Activated T-helper 17 cell treated with anti-CD3 and anti-CD28 coated beads, Interleukin-2, amount 50 U/mL, for 72 hours (primary cell): ENCODE measurements around the gene ADNP2. TPM values are rescaled to one million over a fixed set of nuclear protein-coding genes. Genes with fewer than 3 reads are reported as not detected.

Experiments used
- ATAC-seq: fragments of 150-1000 bp; cut with Tn5 transposase; replicated peaks from 2 replicates; pipeline ENCODE4 v1.10.0; 2021; ENCODE audit warnings: mild to moderate bottlenecking, moderate library complexity
- H3K27ac Mint-ChIP-seq: one replicate; pipeline ENCODE4 v1.8.0; 2022; ENCODE audit warnings: mixed read lengths
- H3K27me3 Mint-ChIP-seq: one replicate; pipeline ENCODE4 v1.8.0; 2022; ENCODE audit warnings: mixed read lengths
- H3K36me3 Mint-ChIP-seq: one replicate; pipeline ENCODE4 v1.8.0; 2022; ENCODE audit warnings: low read depth, mild to moderate bottlenecking, mixed read lengths
- H3K4me1 Mint-ChIP-seq: one replicate; pipeline ENCODE4 v1.8.0; 2022; ENCODE audit warnings: mixed read lengths
- H3K4me3 Mint-ChIP-seq: one replicate; pipeline ENCODE4 v1.8.0; 2022; ENCODE audit warnings: mild to moderate bottlenecking, mixed read lengths
- H3K9me3 Mint-ChIP-seq: one replicate; pipeline ENCODE4 v1.8.0; 2022; ENCODE audit warnings: mixed read lengths
- total RNA-seq, 2 donors: library from RNA; stranded (reverse); gene quantifications; one replicate each; pipeline ENCODE4 v1.2.3, GENCODE V29; 2022

The ADNP2 gene
- total RNA-seq, 2 donors from 2014 or later: 31.8 to 34.9 TPM

DNA sequence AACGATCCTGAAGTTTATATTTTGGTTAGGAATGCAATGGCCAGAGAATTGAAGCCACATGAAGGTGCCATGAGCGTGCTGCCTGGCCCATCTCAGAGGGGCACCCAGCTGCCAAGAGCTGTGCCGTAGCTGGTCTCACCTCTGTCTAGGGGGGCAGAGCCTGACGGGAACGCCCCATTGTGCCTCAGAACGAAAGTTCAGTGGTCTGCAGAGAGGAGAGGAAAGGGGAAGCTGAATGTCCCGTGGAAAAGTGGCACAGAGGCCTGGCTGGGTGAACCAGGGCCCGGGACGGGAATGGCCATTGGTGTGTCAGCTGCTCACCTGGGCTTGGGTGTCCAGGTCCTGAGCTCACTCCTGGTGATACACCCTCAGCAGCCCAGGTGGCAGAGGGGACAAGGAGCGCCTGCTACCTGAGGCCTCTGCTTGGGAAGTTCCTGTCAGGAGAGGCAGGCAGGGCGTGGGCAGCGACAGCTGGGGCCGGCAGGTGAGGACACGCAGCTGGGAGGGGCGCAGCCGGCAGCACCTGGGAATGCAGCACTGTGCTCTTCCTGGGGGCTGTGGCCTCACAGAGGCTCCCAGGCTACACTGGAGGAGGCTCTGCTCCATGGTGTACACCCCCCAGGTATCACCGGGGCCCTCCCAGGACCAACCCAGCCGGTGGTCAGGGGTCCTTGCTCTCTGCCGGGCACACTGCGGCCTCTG is 70.9 kb downstream of the ADNP2 start:
- H3K4me1 Mint-ChIP-seq: peaks cover 6% of the 10 kb centered on the region
- H3K9me3 Mint-ChIP-seq: no peaks in the 10 kb centered on the region
- H3K27ac Mint-ChIP-seq: no peak overlapping the region
- no peaks in the 10 kb centered on the region for H3K36me3 Mint-ChIP-seq
- H3K27me3 Mint-ChIP-seq: peaks cover 8% of the 10 kb centered on the region
- ATAC-seq: no peak
- H3K4me3 Mint-ChIP-seq: no peak overlapping the region

DNA sequence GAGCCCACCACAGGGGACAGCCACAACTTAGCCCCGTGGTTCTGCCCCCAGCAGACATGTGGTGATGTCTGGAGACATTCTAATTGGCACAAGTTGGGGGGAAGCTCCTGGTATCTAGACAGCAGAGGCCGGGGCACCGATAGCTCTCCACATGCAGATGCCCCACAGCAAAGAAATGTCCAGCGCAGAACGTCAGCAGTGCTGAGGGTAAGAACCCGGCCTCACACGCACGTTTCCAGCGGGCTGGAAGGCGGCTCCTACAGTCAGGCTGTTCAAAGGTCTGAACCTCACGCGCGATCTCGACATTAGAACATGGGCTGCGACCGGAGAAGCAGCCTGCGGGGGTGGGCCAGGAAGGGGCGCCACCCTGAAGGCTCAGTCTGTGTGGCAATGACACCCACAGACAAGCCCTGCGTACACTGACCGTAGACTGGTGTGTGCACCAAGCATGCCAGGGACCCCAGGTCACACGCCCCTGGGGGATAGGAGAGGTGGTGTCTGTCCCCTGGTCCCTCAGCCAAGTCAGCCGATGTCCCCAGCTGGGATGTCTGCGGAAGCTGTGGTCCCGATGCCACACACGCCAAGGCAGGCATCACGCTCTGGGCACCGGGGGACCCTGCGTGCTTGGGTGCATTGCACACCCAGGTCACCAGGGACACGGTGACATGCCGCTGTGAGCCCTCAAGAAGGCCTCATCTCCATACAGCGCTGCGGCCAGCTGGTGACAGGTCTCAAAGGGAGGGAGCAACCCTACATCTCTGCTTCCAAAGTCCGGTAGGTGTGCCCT is 71.9 kb downstream of the ADNP2 start:
- no peak overlapping the region for H3K4me3 Mint-ChIP-seq
- no peak for ATAC-seq
- no peak overlapping the region for H3K27ac Mint-ChIP-seq
- H3K27me3 Mint-ChIP-seq: peaks cover 11% of the 10 kb centered on the region
- H3K36me3 Mint-ChIP-seq: no peaks in the 10 kb centered on the region
- no peaks in the 10 kb centered on the region for H3K4me1 Mint-ChIP-seq
- no peaks in the 10 kb centered on the region for H3K9me3 Mint-ChIP-seq

DNA sequence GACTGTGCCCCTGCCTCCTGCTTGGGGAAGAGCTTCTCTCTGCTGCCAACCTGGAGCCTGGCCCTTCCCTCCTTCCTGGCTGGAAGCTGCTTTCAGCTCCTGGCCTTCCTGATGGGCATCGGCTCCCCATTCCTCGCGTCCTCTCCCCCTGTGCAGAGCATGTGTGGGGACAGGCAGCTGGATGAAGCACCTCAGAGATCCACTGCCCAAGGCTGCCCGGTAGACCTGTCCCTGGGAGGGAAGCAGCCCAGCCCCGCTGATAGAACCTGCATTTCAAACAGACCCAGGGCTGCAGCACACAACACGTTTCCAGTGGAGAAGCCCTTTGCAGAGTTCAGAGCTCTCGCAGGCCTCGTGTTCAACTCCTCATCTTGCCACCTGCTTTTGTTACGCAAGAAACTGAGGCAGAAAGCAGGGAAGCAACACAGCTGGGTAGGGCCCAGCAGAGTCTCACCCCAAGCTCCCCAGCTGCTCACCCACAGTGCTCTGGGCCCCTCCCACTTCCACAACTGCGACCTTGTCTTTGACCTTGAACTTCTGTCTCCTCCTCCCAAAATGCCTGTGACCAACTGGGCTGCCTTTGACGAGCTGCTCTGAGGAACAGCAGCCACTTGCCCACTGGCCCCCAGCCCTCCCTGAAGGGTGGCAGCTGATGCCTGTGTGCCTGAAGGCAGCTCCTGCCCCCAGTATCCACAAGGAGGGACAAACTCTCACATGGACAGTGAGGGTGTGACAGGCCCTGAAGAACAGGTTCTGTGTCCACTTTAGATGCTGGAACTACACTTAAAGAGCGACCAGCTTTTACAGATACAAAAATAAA is 72.8 kb downstream of the ADNP2 start:
- no peak for ATAC-seq
- H3K27ac Mint-ChIP-seq: no peak overlapping the region
- no peak overlapping the region for H3K4me3 Mint-ChIP-seq
- H3K27me3 Mint-ChIP-seq: peaks cover 14% of the 10 kb centered on the region
- no peaks in the 10 kb centered on the region for H3K9me3 Mint-ChIP-seq
- H3K4me1 Mint-ChIP-seq: no peaks in the 10 kb centered on the region
- no peaks in the 10 kb centered on the region for H3K36me3 Mint-ChIP-seq

DNA sequence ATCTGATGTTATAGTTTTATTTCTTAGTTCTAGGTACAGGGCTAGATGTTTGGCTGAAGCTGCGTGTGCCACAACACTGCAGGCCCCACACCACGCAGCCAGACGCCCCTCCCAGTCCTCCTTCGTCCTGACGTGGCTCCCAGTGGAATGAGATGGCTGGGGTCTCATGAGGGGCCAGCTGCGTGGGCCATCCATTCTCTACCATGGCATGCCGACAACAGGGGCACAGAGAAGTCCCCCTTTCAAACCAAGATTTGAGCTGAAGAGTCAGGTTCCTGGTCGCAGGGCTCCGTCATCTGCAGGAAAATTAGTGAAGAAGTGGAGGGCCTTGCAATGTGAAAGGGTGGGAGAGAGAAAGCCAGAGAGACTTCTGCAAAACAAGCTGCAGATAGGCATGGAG is 73.8 kb downstream of the ADNP2 start:
- no peak for ATAC-seq
- no peak overlapping the region for H3K27ac Mint-ChIP-seq
- no peak overlapping the region for H3K4me3 Mint-ChIP-seq
- no peaks in the 10 kb centered on the region for H3K4me1 Mint-ChIP-seq
- no peaks in the 10 kb centered on the region for H3K36me3 Mint-ChIP-seq
- H3K9me3 Mint-ChIP-seq: no peaks in the 10 kb centered on the region
- peaks cover 8% of the 10 kb centered on the region for H3K27me3 Mint-ChIP-seq

DNA sequence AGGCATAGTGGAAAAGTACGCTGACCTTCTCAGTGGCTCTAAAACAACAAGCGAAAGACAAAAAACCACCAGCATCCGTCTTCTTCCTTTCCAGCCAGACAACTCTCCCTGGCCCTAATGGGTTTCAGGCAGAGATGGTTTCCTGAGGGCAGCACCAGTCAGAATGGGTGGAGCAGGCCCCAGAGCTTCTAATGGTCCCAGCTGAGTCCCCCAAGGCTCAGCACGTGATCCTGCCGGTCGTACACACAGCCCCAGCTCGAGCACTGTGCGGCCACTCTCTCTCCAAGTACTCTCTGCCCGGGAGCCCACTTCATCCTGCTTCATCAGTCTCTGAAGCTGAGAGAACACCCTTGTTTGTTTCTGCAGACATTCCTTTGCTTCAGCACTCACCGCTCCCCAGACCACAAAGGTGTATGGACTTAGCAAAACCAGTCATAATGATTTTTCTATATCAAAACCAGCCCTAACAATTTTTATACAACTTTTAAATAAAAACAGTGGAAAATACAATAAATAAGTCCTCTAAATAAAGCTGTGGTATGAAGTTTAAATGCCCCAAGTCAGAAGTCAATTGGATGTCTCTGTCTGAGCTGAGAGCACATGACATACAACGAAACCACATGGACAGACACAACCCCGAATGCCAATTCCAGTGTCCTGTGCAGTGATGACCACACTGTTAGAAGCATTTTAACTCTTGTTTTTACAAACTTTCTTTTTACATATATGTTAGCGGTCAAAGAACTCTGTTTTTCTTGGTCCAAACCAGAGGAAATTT is 74.4 kb downstream of the ADNP2 start:
- Mint-ChIP-seq H3K9me3 (no peaks in the 10 kb centered on the region), H3K27me3 (peaks cover 11% of the 10 kb centered on the region), H3K36me3 (no peaks in the 10 kb centered on the region), H3K4me3 (no peak overlapping the region), H3K27ac (no peak overlapping the region), H3K4me1 (no peaks in the 10 kb centered on the region)
- ATAC-seq: no peak

DNA sequence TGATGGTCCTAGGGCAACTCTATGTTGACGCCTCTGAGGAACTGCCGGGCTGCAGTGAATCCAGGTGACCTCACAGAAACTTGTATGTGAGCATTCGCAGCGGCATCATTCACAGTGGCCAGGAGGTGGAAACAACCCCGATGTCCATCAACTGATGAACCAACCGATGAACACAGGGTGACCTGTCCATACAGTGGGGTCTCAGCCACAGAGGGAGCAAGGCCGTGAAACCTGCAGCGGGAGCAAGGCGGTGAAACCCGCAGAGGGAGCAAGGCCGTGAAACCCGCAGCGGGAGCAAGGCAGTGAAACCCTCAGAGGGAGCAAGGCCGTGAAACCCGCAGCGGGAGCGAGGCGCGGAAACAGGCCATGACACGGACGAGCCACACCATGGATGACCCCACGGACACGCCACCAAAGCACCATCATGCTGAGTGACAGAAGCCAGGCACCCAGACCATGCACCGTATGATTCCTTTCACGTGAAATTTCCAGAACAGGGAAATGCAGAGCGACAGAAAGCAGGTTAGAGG is 75.2 kb downstream of the ADNP2 start:
- no peak for ATAC-seq
- Mint-ChIP-seq H3K27ac (no peak overlapping the region), H3K4me1 (no peaks in the 10 kb centered on the region), H3K36me3 (no peaks in the 10 kb centered on the region), H3K27me3 (peaks cover 11% of the 10 kb centered on the region), H3K4me3 (no peak overlapping the region), H3K9me3 (no peaks in the 10 kb centered on the region)

DNA sequence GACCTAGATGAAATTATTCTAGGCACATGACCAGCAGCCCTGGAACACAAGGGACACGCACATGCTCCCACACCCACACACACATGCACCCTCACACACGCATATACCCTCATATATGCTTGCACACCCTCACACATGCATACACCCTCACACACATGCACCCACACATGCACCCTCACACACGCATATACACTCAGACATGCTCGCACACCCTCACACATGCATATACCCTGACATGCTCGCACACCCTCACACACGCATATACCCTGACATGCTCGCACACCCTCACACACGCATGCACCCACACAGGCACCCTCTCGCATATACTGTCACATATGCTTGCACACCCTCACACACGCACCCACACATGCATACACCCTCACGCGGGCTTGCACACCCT is 76.5 kb downstream of the ADNP2 start:
- Mint-ChIP-seq H3K36me3 (no peaks in the 10 kb centered on the region), H3K4me3 (no peak overlapping the region), H3K27ac (no peak overlapping the region), H3K27me3 (peaks cover 12% of the 10 kb centered on the region), H3K9me3 (no peaks in the 10 kb centered on the region), H3K4me1 (no peaks in the 10 kb centered on the region)
- ATAC-seq: no peak

DNA sequence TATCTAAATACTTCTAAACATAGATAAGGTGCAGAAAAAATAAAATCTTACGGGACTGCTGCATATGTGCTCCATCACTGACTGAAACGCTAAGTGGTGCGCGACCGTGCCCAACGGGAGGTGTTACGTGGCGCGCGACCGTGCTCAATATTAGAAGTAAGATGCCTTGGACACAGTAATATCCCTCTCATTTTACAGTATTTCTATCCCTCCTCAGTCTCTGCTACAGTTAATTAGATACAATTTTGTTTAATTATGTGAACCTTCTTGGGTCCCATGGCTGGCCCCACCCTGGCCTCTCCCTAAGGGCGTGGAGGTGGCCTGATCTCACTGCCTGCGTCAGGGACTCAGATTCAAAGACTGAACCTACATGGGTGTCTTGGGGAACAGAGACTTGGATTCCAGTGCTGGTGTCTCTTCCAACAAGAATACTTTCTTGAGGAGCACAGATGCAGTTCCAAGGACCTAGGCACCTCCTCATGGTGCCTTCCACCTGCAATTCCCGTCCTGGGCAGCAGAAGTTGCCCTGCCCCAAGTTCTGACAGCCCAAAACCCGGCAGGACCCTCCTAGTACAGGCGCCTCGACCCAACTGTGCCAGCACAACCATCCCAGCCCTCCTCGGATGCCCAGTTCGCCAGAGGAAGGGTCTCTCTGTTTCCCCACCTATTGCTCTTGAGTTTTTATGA is 79.0 kb downstream of the ADNP2 start:
- H3K36me3 Mint-ChIP-seq: no peaks in the 10 kb centered on the region
- no peak overlapping the region for H3K27ac Mint-ChIP-seq
- H3K4me1 Mint-ChIP-seq: no peaks in the 10 kb centered on the region
- H3K4me3 Mint-ChIP-seq: no peak overlapping the region
- no peaks in the 10 kb centered on the region for H3K9me3 Mint-ChIP-seq
- ATAC-seq: no peak
- H3K27me3 Mint-ChIP-seq: peaks cover 27% of the 10 kb centered on the region

DNA sequence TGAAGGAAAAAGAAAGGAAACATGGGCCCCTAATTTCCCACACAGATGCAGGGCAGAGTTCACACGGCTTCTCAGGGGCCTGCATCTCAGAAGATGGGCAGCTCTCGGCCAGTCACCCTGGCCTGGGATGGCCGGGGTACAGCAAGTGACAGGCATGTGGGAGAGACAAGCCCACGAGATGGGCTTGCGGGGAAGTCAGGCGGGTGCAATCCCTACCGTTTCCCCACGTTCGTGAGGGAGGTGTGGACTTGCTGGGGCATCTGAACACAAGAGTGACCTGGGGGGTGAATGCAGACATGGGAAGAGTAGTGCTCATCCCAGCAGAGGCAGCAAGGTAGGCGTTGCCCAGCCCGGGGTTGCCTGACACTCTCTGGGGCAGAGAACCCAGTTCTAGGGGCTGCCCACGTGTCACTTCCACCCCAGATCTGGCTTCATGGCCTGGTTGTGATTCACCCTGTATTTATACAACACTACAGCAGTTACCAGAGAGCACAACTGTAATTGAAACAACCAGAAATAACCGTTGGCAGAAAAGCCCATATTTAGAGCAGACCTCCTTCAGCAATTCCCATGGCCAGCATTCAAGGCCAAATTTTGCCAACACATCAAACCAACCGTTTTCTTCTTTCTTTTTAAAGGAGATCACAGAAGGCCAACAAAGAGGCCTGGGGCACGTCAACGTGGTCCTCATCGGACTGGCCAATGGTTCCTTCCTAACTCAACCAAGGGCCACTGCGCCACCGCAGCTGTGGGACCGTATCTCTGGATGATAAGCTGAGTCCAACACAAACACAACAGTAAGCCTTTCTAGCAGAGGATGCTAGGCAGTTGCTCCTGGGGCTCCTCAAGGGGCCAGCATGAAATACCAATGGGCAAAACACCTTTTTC is 79.8 kb downstream of the ADNP2 start:
- Mint-ChIP-seq H3K27me3 (peaks cover 30% of the 10 kb centered on the region), H3K9me3 (no peaks in the 10 kb centered on the region), H3K27ac (no peak overlapping the region), H3K4me3 (no peak overlapping the region), H3K4me1 (no peaks in the 10 kb centered on the region), H3K36me3 (no peaks in the 10 kb centered on the region)
- ATAC-seq: no peak

DNA sequence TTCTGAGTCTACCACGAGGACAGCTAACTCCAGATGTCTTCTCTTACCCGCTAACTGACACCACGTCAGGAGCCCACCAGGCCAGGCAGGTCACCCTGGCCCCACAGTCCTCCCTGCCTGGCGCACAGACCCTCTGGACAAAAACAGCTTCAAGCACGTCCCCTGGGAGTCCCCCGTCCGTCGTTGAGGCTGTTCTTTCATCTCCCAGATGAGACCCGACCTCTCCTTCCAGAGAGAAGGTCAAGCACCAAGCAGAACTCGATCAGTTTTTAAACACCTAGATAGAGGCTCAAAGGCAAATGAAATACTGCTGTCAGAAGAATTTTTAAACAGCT is 80.4 kb downstream of the ADNP2 start:
- Mint-ChIP-seq H3K27me3 (peaks cover 35% of the 10 kb centered on the region), H3K27ac (no peak overlapping the region), H3K36me3 (no peaks in the 10 kb centered on the region), H3K9me3 (no peaks in the 10 kb centered on the region), H3K4me3 (no peak overlapping the region), H3K4me1 (peaks cover 5% of the 10 kb centered on the region)
- no peak for ATAC-seq
